Liver (tissue), 3 donors: Measurements from ENCODE around the gene TNS1.

Source experiments
- CTCF ChIP-seq: fragments of 150-350 bp; IDR thresholded peaks from 2 replicates; pipeline ENCODE4 v1.5.1; 2017; ENCODE audit warnings: improper control_type of control experiment, low read depth, low read length; ENCODE audit not compliant: missing input control
- FOXA1 ChIP-seq: IDR thresholded peaks from 2 replicates; pipeline ENCODE4 v1.6.1; 2016; ENCODE audit warnings: antibody characterized with exemption
- FOXA2 ChIP-seq: IDR thresholded peaks from 2 replicates; pipeline ENCODE4 v1.6.1; 2016; ENCODE audit warnings: antibody characterized with exemption
- JUND ChIP-seq, 2 donors: IDR thresholded peaks; 2 replicates each; pipeline ENCODE4 v1.6.1; 2016; ENCODE audit warnings: antibody characterized with exemption in 2 of 2
- YY1 ChIP-seq: IDR thresholded peaks from 2 replicates; pipeline ENCODE4 v1.6.1; 2016; ENCODE audit warnings: antibody characterized with exemption, mild to moderate bottlenecking
- TF ChIP-seq, protein P1 (sequence below): IDR thresholded peaks from 2 replicates; pipeline ENCODE4 v1.6.1; 2016; ENCODE audit warnings: antibody characterized with exemption
- donor health status: healthy.
- donor health status: healthy.

GRCh38 chr2:217914078-217914477, 88.7 kb downstream of the TNS1 start:
- TF ChIP-seq, protein P1, sequence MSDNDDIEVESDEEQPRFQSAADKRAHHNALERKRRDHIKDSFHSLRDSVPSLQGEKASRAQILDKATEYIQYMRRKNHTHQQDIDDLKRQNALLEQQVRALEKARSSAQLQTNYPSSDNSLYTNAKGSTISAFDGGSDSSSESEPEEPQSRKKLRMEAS, result no peak
- TF ChIP-seq FOXA1, result no peak
- TF ChIP-seq CTCF, result no peak
- TF ChIP-seq YY1, result no peak
- no peak for TF ChIP-seq JUND (IDR thresholded peaks at IDR 0.05)
- TF ChIP-seq FOXA2, result no peak
